GM10266 (cell line): ENCODE results near the gene LARGE2.

Experiments used
- DNase-seq: peaks from one replicate; pipeline ENCODE4 v3.0.0; 2012; ENCODE audit errors: extremely low spot score
- CTCF ChIP-seq: IDR thresholded peaks from 2 replicates; pipeline ENCODE4 v1.5.1; 2012; ENCODE audit warnings: mild to moderate bottlenecking, low read depth; ENCODE audit not compliant: control insufficient read depth, insufficient read depth; ENCODE audit errors: missing control alignments

The LARGE2 gene

DNA sequence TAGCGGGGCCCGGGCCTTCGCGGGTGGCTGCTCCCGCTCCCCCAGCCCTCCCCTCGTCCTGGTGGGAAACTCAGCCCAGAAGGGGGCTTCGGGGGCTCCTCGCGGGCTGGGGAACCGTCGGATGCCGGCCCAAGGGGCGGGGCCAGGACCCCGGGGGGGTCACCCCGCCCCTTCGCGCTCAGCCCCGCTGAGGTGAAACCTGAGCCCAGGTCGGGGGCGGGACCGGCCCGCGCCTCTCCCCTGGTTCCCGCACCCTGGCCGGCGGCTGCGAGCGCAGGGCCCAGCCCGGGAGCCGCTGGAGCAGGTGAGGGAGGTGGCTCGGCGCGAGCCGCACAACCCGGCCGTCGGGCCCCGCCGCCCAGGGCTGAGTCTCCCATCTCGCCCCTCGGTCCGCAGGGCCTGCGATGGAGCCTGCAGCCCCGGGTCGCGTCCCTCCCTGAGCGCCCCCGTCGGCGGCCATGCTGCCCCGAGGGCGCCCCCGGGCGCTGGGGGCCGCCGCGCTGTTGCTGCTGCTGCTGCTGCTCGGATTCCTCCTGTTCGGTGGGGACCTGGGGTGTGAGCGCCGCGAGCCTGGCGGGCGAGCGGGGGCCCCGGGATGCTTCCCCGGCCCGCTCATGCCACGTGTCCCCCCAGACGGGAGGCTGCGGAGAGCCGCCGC is at the start of gene LARGE2:
Gene LARGE2 (plus strand): TSS at position 232 of the 658 bp plus-strand sequence. CDS start 227 bp downstream, at position 459.
- peak; percentile 57 for DNase-seq
- no peak for TF ChIP-seq CTCF

DNA sequence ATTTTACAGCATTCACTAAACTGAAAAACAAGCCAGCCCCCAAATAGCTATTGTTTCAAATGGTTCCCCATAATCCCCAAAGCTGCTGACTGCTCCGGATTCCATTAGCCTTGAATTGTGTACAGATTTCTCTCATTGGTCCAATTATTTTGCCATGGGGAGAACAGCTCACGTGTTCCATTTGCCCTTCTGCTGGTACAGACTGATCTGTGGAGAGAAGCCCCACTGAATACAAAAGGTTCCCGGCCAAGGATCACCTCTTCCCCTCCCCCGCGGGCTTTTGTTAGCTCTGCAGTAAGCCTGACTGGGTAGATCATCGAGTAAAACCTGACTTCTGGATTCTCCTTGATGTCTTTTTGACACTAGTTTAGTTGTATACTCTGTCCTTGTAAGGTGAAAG is 46.1 kb upstream of the LARGE2 start:
- DNase-seq = no peak
- TF ChIP-seq CTCF = no peak

GRCh38 chr11:45877221-45877620 is 45.2 kb upstream of the LARGE2 start:
- TF ChIP-seq CTCF = no peak
- no peak for DNase-seq

GRCh38 chr11:45877845-45878244 is 44.6 kb upstream of the LARGE2 start:
- no peak for TF ChIP-seq CTCF
- no peak for DNase-seq

GRCh38 chr11:45879803-45880686 is 42.4 kb upstream of the LARGE2 start:
- no peak for DNase-seq
- no peak for TF ChIP-seq CTCF

DNA sequence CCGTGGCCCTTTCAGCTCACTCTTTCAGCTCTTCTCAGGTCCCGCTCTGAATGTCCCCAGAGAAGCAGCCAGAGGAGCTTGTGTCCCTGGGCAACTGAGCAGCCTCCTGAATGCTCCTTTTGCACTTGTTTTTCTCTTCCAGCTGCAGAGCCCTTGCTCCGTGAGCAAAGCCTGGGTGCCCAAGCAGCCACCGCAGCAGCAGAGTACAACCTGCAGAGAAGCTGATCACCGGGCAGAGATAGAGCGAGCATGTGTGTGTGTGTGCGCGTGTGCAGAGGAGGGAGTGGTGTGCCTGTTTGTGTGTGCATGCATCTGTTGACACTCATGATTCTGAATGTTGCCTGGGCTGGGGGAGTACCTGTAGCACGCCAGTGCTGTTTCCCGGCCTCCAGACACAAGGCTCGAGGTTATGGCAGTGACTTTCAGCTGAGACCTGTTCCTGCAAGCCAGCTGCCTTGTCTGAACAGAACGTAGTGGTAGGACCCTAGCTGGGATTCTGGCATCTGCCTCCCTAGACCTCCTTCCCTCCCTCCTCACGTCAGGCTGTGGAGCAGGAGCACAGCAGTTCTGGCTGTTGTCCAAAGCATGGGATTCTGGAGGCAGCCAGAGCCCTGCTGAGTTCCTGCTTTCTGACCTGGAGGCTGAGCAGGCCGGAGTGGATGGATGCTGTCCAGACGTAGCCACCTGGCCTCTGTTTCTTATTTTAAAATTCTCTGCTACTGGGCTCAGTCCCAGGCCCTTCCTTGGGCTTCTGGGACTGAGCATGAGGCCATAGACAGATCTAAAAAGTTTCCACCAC is 41.5 kb upstream of the LARGE2 start:
- DNase-seq = no peak
- TF ChIP-seq CTCF = no peak
